Esophagus (tissue), 2 donors: Measurements from ENCODE around the gene CES5A. TPM values are rescaled to one million over a fixed set of nuclear protein-coding genes. Genes with fewer than 3 reads are reported as not detected.
"Not testable (repeated sequence)": the region's sequence is repeated elsewhere in the genome, so short reads cannot be mapped to it uniquely, and the experiment has no call there.

ENCODE experiments used
- H3K27ac ChIP-seq, 2 donors: one replicate each; pipeline ENCODE4 v1.5.1; 2013; ENCODE audit warnings: low read depth in 2 of 2, mild to moderate bottlenecking in 2 of 2, inconsistent platforms in 1 of 2, low read length in 1 of 2, moderate library complexity in 1 of 2
- H3K27me3 ChIP-seq, 2 donors: one replicate each; pipeline ENCODE4 v1.6.1; 2013; ENCODE audit warnings: low read length in 2 of 2, control low read depth in 1 of 2, mild to moderate bottlenecking in 1 of 2; ENCODE audit not compliant: insufficient read depth in 2 of 2, control insufficient read depth in 1 of 2
- H3K36me3 ChIP-seq, 2 donors: one replicate each; pipeline ENCODE4 v1.6.1; 2013; ENCODE audit warnings: low read length in 1 of 2; ENCODE audit not compliant: control insufficient read depth in 2 of 2, insufficient read depth in 2 of 2
- H3K4me1 ChIP-seq, 2 donors: one replicate each; pipeline ENCODE4 v1.6.1; 2013; ENCODE audit warnings: low read length in 1 of 2; ENCODE audit not compliant: control insufficient read depth in 2 of 2, insufficient read depth in 2 of 2
- H3K4me3 ChIP-seq, 2 donors: one replicate each; pipeline ENCODE4 v1.5.1; 2013; ENCODE audit warnings: low read length in 2 of 2, mild to moderate bottlenecking in 2 of 2, low read depth in 1 of 2, moderate library complexity in 1 of 2
- H3K9me3 ChIP-seq, 2 donors: one replicate each; pipeline ENCODE4 v1.6.1; 2013; ENCODE audit warnings: mild to moderate bottlenecking in 2 of 2, low read depth in 1 of 2, low read length in 1 of 2, moderate library complexity in 1 of 2; ENCODE audit not compliant: control insufficient read depth in 2 of 2, insufficient read depth in 1 of 2
- WGBS, 2 donors: extraction: QIAGEN DNeasy Blood & Tissue Kit; methylation state at CpG; one replicate each; pipeline ENCODE4 v1.1.7; 2013; 5-methylcytosine and 5-hydroxymethylcytosine counted together
- polyA plus RNA-seq, 2 donors: library from polyadenylated mRNA; stranded (reverse); fragments of 200-250 nt; gene quantifications; one replicate each; pipeline ENCODE4 v1.2.3, GENCODE V29; 2013
- donor health status: healthy with polysubstance abuse.
- donor health status: Bipolar disorder and iron deficiency.

CES5A gene
- polyA plus RNA-seq, 2 donors, result 0.04 TPM; not detected in 1

- H3K4me3 ChIP-seq, result no peak overlapping the region
- H3K36me3 ChIP-seq, result no peaks in the 10 kb centered on the region
- 45 to 80% methylated on average over 2 of the region's 2 CpGs for WGBS, 2 donors
- H3K9me3 ChIP-seq, result peaks cover 2 to 6% of the 10 kb centered on the region in 2 donors
- no peaks in the 10 kb centered on the region for H3K27me3 ChIP-seq
- H3K4me1 ChIP-seq, result no peaks in the 10 kb centered on the region
- no peak overlapping the region for H3K27ac ChIP-seq
Measured at GRCh38 chr16:55889518-55889917, 14.3 kb upstream of the CES5A start.

- Histone ChIP-seq H3K4me1 (no peaks in the 10 kb centered on the region), H3K27ac (no peak overlapping the region), H3K4me3 (no peak overlapping the region), H3K27me3 (no peaks in the 10 kb centered on the region), H3K9me3 (peaks cover 2 to 6% of the 10 kb centered on the region in 2 donors), H3K36me3 (no peaks in the 10 kb centered on the region)
- WGBS, 2 donors, result 82 to 88% methylated on average over 2 of the region's 2 CpGs
Measured at GRCh38 chr16:55888546-55888945, 13.4 kb upstream of the CES5A start.

GRCh38 chr16:55876854-55877253 is 1.7 kb upstream of the CES5A start:
- 62 to 67% methylated on average over 4 of the region's 4 CpGs for WGBS, 2 donors
- no peak overlapping the region for H3K27ac ChIP-seq
- H3K9me3 ChIP-seq, result peaks cover 0 to 5% of the 10 kb centered on the region in 2 donors
- H3K27me3 ChIP-seq, result no peaks in the 10 kb centered on the region
- no peaks in the 10 kb centered on the region for H3K4me1 ChIP-seq
- H3K4me3 ChIP-seq, result no peak overlapping the region
- H3K36me3 ChIP-seq, result no peaks in the 10 kb centered on the region

GRCh38 chr16:55873122-55873521 is 2.1 kb downstream of the CES5A start:
- H3K27me3 ChIP-seq, result no peaks in the 10 kb centered on the region
- no peak overlapping the region for H3K27ac ChIP-seq
- no peaks in the 10 kb centered on the region for H3K9me3 ChIP-seq
- H3K36me3 ChIP-seq, result no peaks in the 10 kb centered on the region
- WGBS, 2 donors, result 83 to 87% methylated on average over 5 of the region's 5 CpGs
- H3K4me1 ChIP-seq, result no peaks in the 10 kb centered on the region
- no peak overlapping the region for H3K4me3 ChIP-seq

GRCh38 chr16:55872130-55872529 is 3.0 kb downstream of the CES5A start:
- H3K4me3 ChIP-seq, result no peak overlapping the region
- no peak overlapping the region for H3K27ac ChIP-seq
- H3K4me1 ChIP-seq, result no peaks in the 10 kb centered on the region
- H3K27me3 ChIP-seq, result no peaks in the 10 kb centered on the region
- 78 to 92% methylated on average over 7 of the region's 7 CpGs for WGBS, 2 donors
- H3K36me3 ChIP-seq, result no peaks in the 10 kb centered on the region
- no peaks in the 10 kb centered on the region for H3K9me3 ChIP-seq

- Histone ChIP-seq H3K36me3 (no peaks in the 10 kb centered on the region), H3K27me3 (no peaks in the 10 kb centered on the region), H3K4me3 (no peak overlapping the region), H3K4me1 (no peaks in the 10 kb centered on the region), H3K9me3 (no peaks in the 10 kb centered on the region), H3K27ac (no peak overlapping the region)
- 72 to 81% methylated on average over 10 of the region's 10 CpGs for WGBS, 2 donors
Measured at GRCh38 chr16:55871411-55872038, 3.6 kb downstream of the CES5A start.

- no peak overlapping the region for H3K4me3 ChIP-seq
- 87 to 89% methylated on average over 7 of the region's 7 CpGs for WGBS, 2 donors
- no peaks in the 10 kb centered on the region for H3K9me3 ChIP-seq
- no peak overlapping the region for H3K27ac ChIP-seq
- H3K4me1 ChIP-seq, result no peaks in the 10 kb centered on the region
- H3K27me3 ChIP-seq, result no peaks in the 10 kb centered on the region
- no peaks in the 10 kb centered on the region for H3K36me3 ChIP-seq
Measured at GRCh38 chr16:55868980-55869379, 6.2 kb downstream of the CES5A start.

- WGBS, 2 donors, result 84 to 90% methylated on average over 2 of the region's 2 CpGs
- Histone ChIP-seq H3K27ac (no peak overlapping the region), H3K4me3 (no peak overlapping the region), H3K36me3 (no peaks in the 10 kb centered on the region), H3K27me3 (no peaks in the 10 kb centered on the region), H3K4me1 (no peaks in the 10 kb centered on the region), H3K9me3 (no peaks in the 10 kb centered on the region)
Measured at GRCh38 chr16:55868137-55868536, 7.0 kb downstream of the CES5A start.

- no peaks in the 10 kb centered on the region for H3K4me1 ChIP-seq
- H3K27ac ChIP-seq, result no peak overlapping the region
- no peaks in the 10 kb centered on the region for H3K9me3 ChIP-seq
- H3K36me3 ChIP-seq, result no peaks in the 10 kb centered on the region
- WGBS, 2 donors, result 78 to 84% methylated on average over 4 of the region's 4 CpGs
- no peak overlapping the region for H3K4me3 ChIP-seq
- H3K27me3 ChIP-seq, result peaks cover 0 to 2% of the 10 kb centered on the region in 2 donors
Measured at GRCh38 chr16:55861288-55861687, 13.9 kb downstream of the CES5A start.

GRCh38 chr16:55857650-55858049 is 17.5 kb downstream of the CES5A start:
- not testable (repeated sequence) for H3K27me3 ChIP-seq, H3K4me1 ChIP-seq, H3K36me3 ChIP-seq, H3K27ac ChIP-seq, H3K4me3 ChIP-seq, H3K9me3 ChIP-seq
- WGBS, 2 donors, result 84 to 85% methylated on average over 1 of the region's 1 CpG
